HepG2 (cell line): Measurements from ENCODE around the gene JAZF1. TPM values are rescaled to one million over a fixed set of nuclear protein-coding genes. Genes with fewer than 3 reads are reported as not detected.

ENCODE experiments used
- ATAC-seq: fragments of 200-7000 bp; cut with Tn5 transposase; 3 replicates; pipeline ENCODE4 v1.9.1; 2020; ENCODE audit warnings: mild to moderate bottlenecking, moderate library complexity
- BruUV-seq: library from RNA; stranded (reverse); fragments of 400-500 nt; replicated peaks from 2 replicates; lab custom pipeline; 2021; lab: Mats Ljungman, UMichigan
- CTCF ChIA-PET: fragments of 300-600 bp; formaldehyde crosslinking; extraction: SDS; loops from one replicate; lab custom pipeline; 2021; ENCODE audit warnings: low total read pairs, inconsistent platforms, low intra/inter-chr PET ratio; lab: Yijun Ruan, JAX
- POLR2A ChIA-PET: fragments of 350-600 bp; sonication (Branson Sonifier 250); formaldehyde crosslinking; loops from one replicate; lab custom pipeline; 2020; ENCODE audit warnings: antibody characterized with exemption, inconsistent platforms; lab: Yijun Ruan, JAX
- DNase-seq: peaks from one replicate; pipeline ENCODE4 v3.0.0-alpha.2; 2015; ENCODE audit warnings: low spot score
- FAIRE-seq: peaks from 3 replicates; lab custom pipeline; 2011; peaks lifted over from hg19 to GRCh38; lab: Jason Lieb, UNC
- H2AFZ ChIP-seq: one replicate; pipeline ENCODE4 v1.6.1; 2011; ENCODE audit warnings: low read length, inconsistent platforms
- H3K27ac ChIP-seq: fragments of 300-600 bp; 3 replicates; pipeline ENCODE4 v1.8.0; 2011; ENCODE audit warnings: mixed run types, mild to moderate bottlenecking, mixed read lengths, low read length, inconsistent platforms; ENCODE audit not compliant: insufficient read depth; ENCODE audit errors: extremely low read length
- H3K27me3 ChIP-seq, 2 experiments: fragments of 200-600 bp in 1 of 2; 2 replicates in 1 of 2; 3 replicates in 1 of 2; pipeline versions ENCODE4 v1.6.0 to v1.8.0; 2011; ENCODE audit warnings: low read length in 2 of 2, mild to moderate bottlenecking in 2 of 2, moderate library complexity in 2 of 2, inconsistent platforms in 1 of 2; ENCODE audit not compliant: insufficient read depth in 2 of 2, control insufficient read depth in 1 of 2
- H3K36me3 ChIP-seq, 2 experiments: fragments of 200-600 bp in 1 of 2; replicated peaks in 1 of 2; 2 replicates in 1 of 2; 3 replicates in 1 of 2; pipeline versions ENCODE4 v1.5.1 to v1.8.0; 2011; ENCODE audit warnings: low read length in 2 of 2, inconsistent platforms in 1 of 2; ENCODE audit not compliant: insufficient read depth in 2 of 2, control insufficient read depth in 1 of 2
- H3K4me1 ChIP-seq: 2 replicates; pipeline ENCODE4 v1.5.1; 2012; ENCODE audit warnings: low read length, inconsistent platforms; ENCODE audit not compliant: insufficient read depth
- H3K4me2 ChIP-seq: 2 replicates; pipeline ENCODE4 v1.6.0; 2011; ENCODE audit warnings: low read depth, low read length, inconsistent platforms
- H3K4me3 ChIP-seq, 3 experiments: fragments of 200-600 bp in 1 of 3; sonication (generic), shearing (Covaris generic) in 1 of 3; replicated peaks in 1 of 3; 2 replicates each; pipeline ENCODE4 v1.5.1; 2011 to 2016; ENCODE audit warnings: low read length in 3 of 3, inconsistent platforms in 2 of 3, low read depth in 2 of 3, mild to moderate bottlenecking in 2 of 3, control low read depth in 1 of 3, mixed read lengths in 1 of 3; ENCODE audit not compliant: insufficient read depth in 1 of 3
- H3K79me2 ChIP-seq: one replicate; pipeline ENCODE4 v1.6.1; 2011; ENCODE audit warnings: low read length, inconsistent platforms; ENCODE audit not compliant: insufficient read depth
- H3K9ac ChIP-seq: 2 replicates; pipeline ENCODE4 v1.6.0; 2011; ENCODE audit warnings: mild to moderate bottlenecking, low read depth, low read length, inconsistent platforms; ENCODE audit not compliant: insufficient read depth
- H3K9me3 ChIP-seq: 2 replicates; pipeline ENCODE4 v1.5.1; 2012; ENCODE audit warnings: mild to moderate bottlenecking, low read length
- H4K20me1 ChIP-seq: 2 replicates; pipeline ENCODE4 v1.6.0; 2011; ENCODE audit warnings: inconsistent platforms, mild to moderate bottlenecking, low read length, moderate library complexity; ENCODE audit not compliant: insufficient read depth
- FOXC1 ChIP-seq: sonication (generic); formaldehyde crosslinking; IDR thresholded peaks from 2 replicates; pipeline ENCODE4 v1.8.0; 2022; ENCODE audit warnings: mild to moderate bottlenecking, missing genetic modification reagents, borderline replicate concordance
- HDAC1 ChIP-seq: sonication (generic); formaldehyde crosslinking; IDR thresholded peaks from 2 replicates; pipeline ENCODE4 v1.5.1; 2020; ENCODE audit warnings: mild to moderate bottlenecking, missing genetic modification reagents
- KDM5A ChIP-seq: fragments of 200-600 bp; sonication (generic); IDR thresholded peaks from 2 replicates; pipeline ENCODE4 v1.7.0; 2018; ENCODE audit warnings: antibody characterized with exemption, mild to moderate bottlenecking, low read length, borderline replicate concordance
- POLR2AphosphoS2 ChIP-seq: IDR thresholded peaks from 2 replicates; pipeline ENCODE4 v1.6.1; 2011; ENCODE audit warnings: low read depth, low read length, improper control_type of control experiment
- RFX5 ChIP-seq: IDR thresholded peaks from 2 replicates; pipeline ENCODE4 v1.6.1; 2011; ENCODE audit warnings: low read depth, low read length, improper control_type of control experiment
- SOX6 ChIP-seq, 2 experiments: fragments of 450-650 bp in 1 of 2; sonication (generic) in 1 of 2; formaldehyde crosslinking in 1 of 2; IDR thresholded peaks; 2 replicates each; pipeline versions ENCODE4 v1.4.0 to v1.6.1; 2017 to 2020; ENCODE audit warnings: antibody characterized with exemption in 1 of 2, mild to moderate bottlenecking in 1 of 2, missing genetic modification reagents in 1 of 2
- ZBTB42 ChIP-seq: sonication (generic); formaldehyde crosslinking; IDR thresholded peaks from 2 replicates; pipeline ENCODE4 v1.5.0; 2020; ENCODE audit warnings: mild to moderate bottlenecking, missing genetic modification reagents
- ZNF263 ChIP-seq: sonication (generic); formaldehyde crosslinking; IDR thresholded peaks from 2 replicates; pipeline ENCODE4 v1.4.0; 2020; ENCODE audit warnings: missing genetic modification reagents
- ZNF567 ChIP-seq: sonication (generic); formaldehyde crosslinking; IDR thresholded peaks from 2 replicates; pipeline ENCODE4 v1.8.1; 2023; ENCODE audit warnings: mild to moderate bottlenecking, missing genetic modification reagents, borderline replicate concordance
- ZNF614 ChIP-seq: IDR thresholded peaks from 2 replicates; pipeline ENCODE4 v1.6.1; 2018; ENCODE audit warnings: missing biosample characterization, missing genetic modification reagents, inconsistent platforms, borderline replicate concordance
- WGBS: methylation state at CpG from one replicate; pipeline ENCODE4 v1.1.6; 2017; ENCODE audit warnings: low lambda C conversion rate; 5-methylcytosine and 5-hydroxymethylcytosine counted together
- in situ Hi-C: cut with HindIII; loops from 2 replicates; pipeline ENCODE4 v1.10.0; 2017; ENCODE audit warnings: low pct_unique_long_range_greater_than_20kb; ENCODE audit not compliant: extremely low pct_ligation_motif_present
- intact Hi-C: fragments of 100-400 bp; cut with micrococcal nuclease; formaldehyde crosslinking; loops from one replicate; pipeline ENCODE4 v1.10.0; 2022; ENCODE audit not compliant: unreplicated experiment
- polyA plus RNA-seq, 8 experiments: library from polyadenylated mRNA; depleted of rRNA in 3 of 8; stranded (reverse) in 7 of 8; unstranded in 1 of 8; fragments of >200 nt; fragmentation: Illumina TruSeq in 4 of 8; extraction: Trizol in 4 of 8; gene quantifications; 2 replicates each; pipeline versions ENCODE4 v1.2.1 to v1.2.3, GENCODE V29; 2011 to 2016; ENCODE audit warnings: low read depth in 4 of 8, missing spikeins in 1 of 8, mixed read lengths in 1 of 8; ENCODE audit not compliant: insufficient read depth in 1 of 8
- total RNA-seq, 5 experiments: library from RNA; depleted of rRNA; stranded (reverse); fragments of >200 nt; fragmentation: Illumina TruSeq; extraction: Trizol; gene quantifications; 2 replicates each; pipeline ENCODE4 v1.2.3, GENCODE V29; 2016; ENCODE audit warnings: low read depth in 1 of 5
- TF ChIP-seq, protein P1 (sequence below): sonication (generic); formaldehyde crosslinking; IDR thresholded peaks from 2 replicates; pipeline ENCODE4 v1.4.0; 2020; ENCODE audit warnings: missing genetic modification reagents, mild to moderate bottlenecking, borderline replicate concordance
- TF ChIP-seq, protein P2 (sequence below): sonication (generic); formaldehyde crosslinking; IDR thresholded peaks from 2 replicates; pipeline ENCODE4 v1.4.0; 2020; ENCODE audit warnings: missing genetic modification reagents; ENCODE audit errors: not compliant biosample characterization
- TF ChIP-seq, protein P3 (sequence below): sonication (generic); formaldehyde crosslinking; IDR thresholded peaks from 2 replicates; pipeline ENCODE4 v1.5.1; 2020; ENCODE audit warnings: mild to moderate bottlenecking, missing genetic modification reagents, borderline replicate concordance
- TF ChIP-seq, protein P4 (sequence below): IDR thresholded peaks from 2 replicates; pipeline ENCODE4 v1.6.1; 2012; ENCODE audit warnings: inconsistent platforms
- TF ChIP-seq, protein P5 (sequence below): IDR thresholded peaks from 2 replicates; pipeline ENCODE4 v1.6.1; 2016; ENCODE audit warnings: low read depth, borderline replicate concordance

JAZF1 gene
- total and polyA plus RNA-seq, 2 of the 13 experiments (the other 11 are each of a cell fraction or from before 2014, with no cell fraction given) = not detected

DNA sequence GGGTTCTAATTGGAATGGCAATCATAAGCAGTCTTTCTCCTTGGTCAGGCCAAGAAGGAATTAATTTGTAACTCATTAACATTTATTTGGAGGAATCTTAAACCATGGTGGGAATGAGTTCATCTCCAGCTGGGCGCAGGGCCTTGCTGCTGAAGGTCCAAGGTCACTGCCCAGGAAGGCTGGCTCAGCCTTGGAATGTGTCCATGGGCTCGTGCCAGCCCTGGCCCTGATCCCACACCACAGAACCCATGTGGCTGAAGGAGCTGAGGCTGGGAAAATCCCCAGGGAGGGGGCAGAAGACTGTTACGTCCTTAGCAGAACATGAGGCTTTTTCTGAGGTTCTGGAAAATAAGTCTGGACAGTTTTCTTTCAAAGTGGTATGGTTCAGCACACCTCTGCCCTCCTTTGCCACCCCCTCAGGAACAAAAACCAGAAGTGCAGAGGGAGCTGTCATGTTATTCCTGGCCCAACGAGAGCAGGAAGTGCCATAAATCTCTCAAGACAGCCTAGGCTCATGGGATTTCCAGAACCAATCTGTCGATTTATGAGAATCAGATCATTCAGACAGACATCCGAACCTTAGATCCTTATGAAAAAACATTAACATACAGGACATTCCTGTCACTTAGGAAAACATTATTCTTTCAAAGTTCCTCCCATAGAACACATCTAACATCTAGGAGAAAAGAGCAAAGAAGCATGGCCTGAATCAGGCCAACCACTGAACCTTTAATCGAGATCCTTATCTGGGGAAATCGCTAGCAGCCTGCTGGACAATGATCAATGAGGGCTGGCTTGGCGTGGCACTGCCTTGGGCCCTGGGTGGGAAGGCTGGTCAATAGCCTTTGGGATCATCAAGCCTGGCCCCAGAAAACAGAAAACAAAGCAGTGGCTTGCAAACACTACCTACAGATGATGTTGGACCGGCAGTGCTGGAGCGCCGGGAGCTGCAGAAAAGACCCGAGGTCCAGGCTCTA is 306.3 kb downstream of the JAZF1 start:
- intact Hi-C loops = no loop called here
- no TSS peak for BruUV-seq
- no peak for ATAC-seq
- ChIA-PET POLR2A (no interaction called here), CTCF (no interaction called here)
- Histone ChIP-seq H3K36me3 (no peaks in the 10 kb centered on the region), H3K79me2 (no peaks in the 10 kb centered on the region), H3K9me3 (no peaks in the 10 kb centered on the region), H4K20me1 (no peaks in the 10 kb centered on the region), H3K27me3 (peaks cover 0 to 54% of the 10 kb centered on the region in 2 experiments; a peak in 4 of 5 replicates), H2AFZ (no peak overlapping the region), H3K9ac (no peak overlapping the region), H3K27ac (no peak overlapping the region), H3K4me2 (no peak overlapping the region), H3K4me3 (no peak overlapping the region), H3K4me1 (no peaks in the 10 kb centered on the region)
- WGBS = 41% methylated on average over 11 of the region's 13 CpGs
- in situ Hi-C loops = no loop called here
- FAIRE-seq = no peak
- DNase-seq = no peak
- TF ChIP-seq ZBTB42 (CRISPR knock-in tag) (no peak), SOX6 (IDR thresholded peaks at IDR 0.05) (no peak), SOX6 (CRISPR knock-in tag; IDR thresholded peaks at IDR 0.05) (no peak), ZNF263 (CRISPR knock-in tag) (no peak), KDM5A (no peak), ZNF567 (CRISPR knock-in tag) (no peak), HDAC1 (no peak), FOXC1 (CRISPR knock-in tag) (no peak), ZNF614 (CRISPR knock-in tag) (no peak), POLR2AphosphoS2 (no peak), RFX5 (no peak)
- TF ChIP-seq, protein P1, sequence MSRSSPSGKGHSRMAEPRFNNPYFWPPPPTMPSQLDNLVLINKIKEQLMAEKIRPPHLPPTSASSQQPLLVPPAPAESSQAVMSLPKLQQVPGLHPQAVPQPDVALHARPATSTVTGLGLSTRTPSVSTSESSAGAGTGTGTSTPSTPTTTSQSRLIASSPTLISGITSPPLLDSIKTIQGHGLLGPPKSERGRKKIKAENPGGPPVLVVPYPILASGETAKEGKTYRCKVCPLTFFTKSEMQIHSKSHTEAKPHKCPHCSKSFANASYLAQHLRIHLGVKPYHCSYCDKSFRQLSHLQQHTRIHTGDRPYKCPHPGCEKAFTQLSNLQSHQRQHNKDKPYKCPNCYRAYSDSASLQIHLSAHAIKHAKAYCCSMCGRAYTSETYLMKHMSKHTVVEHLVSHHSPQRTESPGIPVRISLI = no peak
- TF ChIP-seq, protein P2, sequence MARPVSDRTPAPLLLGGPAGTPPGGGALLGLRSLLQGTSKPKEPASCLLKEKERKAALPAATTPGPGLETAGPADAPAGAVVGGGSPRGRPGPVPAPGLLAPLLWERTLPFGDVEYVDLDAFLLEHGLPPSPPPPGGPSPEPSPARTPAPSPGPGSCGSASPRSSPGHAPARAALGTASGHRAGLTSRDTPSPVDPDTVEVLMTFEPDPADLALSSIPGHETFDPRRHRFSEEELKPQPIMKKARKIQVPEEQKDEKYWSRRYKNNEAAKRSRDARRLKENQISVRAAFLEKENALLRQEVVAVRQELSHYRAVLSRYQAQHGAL = no peak
- TF ChIP-seq, protein P3, sequence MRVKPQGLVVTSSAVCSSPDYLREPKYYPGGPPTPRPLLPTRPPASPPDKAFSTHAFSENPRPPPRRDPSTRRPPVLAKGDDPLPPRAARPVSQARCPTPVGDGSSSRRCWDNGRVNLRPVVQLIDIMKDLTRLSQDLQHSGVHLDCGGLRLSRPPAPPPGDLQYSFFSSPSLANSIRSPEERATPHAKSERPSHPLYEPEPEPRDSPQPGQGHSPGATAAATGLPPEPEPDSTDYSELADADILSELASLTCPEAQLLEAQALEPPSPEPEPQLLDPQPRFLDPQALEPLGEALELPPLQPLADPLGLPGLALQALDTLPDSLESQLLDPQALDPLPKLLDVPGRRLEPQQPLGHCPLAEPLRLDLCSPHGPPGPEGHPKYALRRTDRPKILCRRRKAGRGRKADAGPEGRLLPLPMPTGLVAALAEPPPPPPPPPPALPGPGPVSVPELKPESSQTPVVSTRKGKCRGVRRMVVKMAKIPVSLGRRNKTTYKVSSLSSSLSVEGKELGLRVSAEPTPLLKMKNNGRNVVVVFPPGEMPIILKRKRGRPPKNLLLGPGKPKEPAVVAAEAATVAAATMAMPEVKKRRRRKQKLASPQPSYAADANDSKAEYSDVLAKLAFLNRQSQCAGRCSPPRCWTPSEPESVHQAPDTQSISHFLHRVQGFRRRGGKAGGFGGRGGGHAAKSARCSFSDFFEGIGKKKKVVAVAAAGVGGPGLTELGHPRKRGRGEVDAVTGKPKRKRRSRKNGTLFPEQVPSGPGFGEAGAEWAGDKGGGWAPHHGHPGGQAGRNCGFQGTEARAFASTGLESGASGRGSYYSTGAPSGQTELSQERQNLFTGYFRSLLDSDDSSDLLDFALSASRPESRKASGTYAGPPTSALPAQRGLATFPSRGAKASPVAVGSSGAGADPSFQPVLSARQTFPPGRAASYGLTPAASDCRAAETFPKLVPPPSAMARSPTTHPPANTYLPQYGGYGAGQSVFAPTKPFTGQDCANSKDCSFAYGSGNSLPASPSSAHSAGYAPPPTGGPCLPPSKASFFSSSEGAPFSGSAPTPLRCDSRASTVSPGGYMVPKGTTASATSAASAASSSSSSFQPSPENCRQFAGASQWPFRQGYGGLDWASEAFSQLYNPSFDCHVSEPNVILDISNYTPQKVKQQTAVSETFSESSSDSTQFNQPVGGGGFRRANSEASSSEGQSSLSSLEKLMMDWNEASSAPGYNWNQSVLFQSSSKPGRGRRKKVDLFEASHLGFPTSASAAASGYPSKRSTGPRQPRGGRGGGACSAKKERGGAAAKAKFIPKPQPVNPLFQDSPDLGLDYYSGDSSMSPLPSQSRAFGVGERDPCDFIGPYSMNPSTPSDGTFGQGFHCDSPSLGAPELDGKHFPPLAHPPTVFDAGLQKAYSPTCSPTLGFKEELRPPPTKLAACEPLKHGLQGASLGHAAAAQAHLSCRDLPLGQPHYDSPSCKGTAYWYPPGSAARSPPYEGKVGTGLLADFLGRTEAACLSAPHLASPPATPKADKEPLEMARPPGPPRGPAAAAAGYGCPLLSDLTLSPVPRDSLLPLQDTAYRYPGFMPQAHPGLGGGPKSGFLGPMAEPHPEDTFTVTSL (CRISPR knock-in tag) = no peak
- TF ChIP-seq, protein P4, sequence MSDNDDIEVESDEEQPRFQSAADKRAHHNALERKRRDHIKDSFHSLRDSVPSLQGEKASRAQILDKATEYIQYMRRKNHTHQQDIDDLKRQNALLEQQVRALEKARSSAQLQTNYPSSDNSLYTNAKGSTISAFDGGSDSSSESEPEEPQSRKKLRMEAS = no peak
- TF ChIP-seq, protein P5, sequence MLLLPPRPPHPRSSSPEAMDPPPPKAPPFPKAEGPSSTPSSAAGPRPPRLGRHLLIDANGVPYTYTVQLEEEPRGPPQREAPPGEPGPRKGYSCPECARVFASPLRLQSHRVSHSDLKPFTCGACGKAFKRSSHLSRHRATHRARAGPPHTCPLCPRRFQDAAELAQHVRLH (CRISPR knock-in tag) = no peak
